H54 (cell line): ENCODE results near the gene NPC1.
"Not testable (repeated sequence)": the region's sequence is repeated elsewhere in the genome, so short reads cannot be mapped to it uniquely, and the experiment has no call there.

ENCODE experiments used
- DNase-seq: peaks from one replicate; pipeline ENCODE4 v3.0.0; 2011; ENCODE audit warnings: low spot score, mixed read lengths; ENCODE audit not compliant: insufficient read length
- FAIRE-seq: peaks from 3 replicates; lab custom pipeline; 2011; peaks lifted over from hg19 to GRCh38; lab: Jason Lieb, UNC
- POLR2A ChIP-seq: IDR thresholded peaks from 2 replicates; pipeline ENCODE4 v1.6.1; 2011; ENCODE audit warnings: low read depth, mild to moderate bottlenecking, low read length

NPC1 gene

DNA sequence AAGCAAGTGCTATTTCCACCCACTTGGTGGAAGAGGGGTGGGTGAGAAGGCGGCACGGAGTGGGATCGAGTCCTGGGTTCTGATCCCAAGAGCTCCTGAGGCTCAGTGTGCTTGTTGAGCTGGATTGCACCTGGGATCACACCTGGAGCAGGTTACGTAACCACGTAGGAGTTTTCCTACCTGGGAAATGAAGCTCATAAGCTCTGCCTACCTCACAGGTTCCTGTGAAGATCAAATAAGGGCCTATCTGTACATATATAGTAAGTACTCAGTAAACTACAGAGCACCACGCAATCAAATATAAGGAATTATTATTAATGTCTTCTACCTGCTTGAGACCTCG is 11.0 kb downstream of the NPC1 start:
- TF ChIP-seq POLR2A = no peak
- DNase-seq (no peak), FAIRE-seq (no peak)

DNA sequence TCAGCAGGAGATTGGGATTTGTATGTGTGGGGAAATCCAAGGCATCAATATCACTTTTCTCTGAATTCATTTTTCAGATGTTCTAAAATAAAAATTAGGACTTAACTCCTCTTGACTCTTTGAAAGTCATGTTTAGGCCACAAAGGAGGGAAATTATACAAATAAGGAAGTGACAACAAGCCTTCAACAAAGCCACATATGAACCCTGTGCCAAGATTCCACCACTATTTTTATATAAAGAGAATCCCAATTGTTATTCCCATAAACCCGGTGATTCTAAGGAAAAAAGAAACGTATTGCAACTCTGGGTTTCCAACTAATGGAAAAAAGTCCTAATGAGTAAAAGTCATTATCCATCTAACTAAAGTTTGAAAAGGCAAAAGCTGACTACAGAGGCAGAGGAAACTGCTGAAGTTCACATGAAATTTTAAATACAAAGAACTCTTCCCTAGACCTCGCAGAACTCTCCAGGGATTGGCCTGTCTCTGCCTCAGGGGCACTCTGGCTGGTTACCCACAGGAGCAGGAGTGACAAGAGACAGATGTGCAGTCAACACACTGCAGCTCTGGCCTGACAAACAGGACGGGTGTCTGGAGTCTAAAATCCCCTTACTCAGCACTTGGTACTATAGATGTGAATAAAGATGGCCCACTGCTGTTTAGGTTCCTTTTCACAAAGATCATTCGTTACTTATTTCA is 11.5 kb downstream of the NPC1 start:
- FAIRE-seq (no peak), DNase-seq (no peak)
- TF ChIP-seq POLR2A = no peak

DNA sequence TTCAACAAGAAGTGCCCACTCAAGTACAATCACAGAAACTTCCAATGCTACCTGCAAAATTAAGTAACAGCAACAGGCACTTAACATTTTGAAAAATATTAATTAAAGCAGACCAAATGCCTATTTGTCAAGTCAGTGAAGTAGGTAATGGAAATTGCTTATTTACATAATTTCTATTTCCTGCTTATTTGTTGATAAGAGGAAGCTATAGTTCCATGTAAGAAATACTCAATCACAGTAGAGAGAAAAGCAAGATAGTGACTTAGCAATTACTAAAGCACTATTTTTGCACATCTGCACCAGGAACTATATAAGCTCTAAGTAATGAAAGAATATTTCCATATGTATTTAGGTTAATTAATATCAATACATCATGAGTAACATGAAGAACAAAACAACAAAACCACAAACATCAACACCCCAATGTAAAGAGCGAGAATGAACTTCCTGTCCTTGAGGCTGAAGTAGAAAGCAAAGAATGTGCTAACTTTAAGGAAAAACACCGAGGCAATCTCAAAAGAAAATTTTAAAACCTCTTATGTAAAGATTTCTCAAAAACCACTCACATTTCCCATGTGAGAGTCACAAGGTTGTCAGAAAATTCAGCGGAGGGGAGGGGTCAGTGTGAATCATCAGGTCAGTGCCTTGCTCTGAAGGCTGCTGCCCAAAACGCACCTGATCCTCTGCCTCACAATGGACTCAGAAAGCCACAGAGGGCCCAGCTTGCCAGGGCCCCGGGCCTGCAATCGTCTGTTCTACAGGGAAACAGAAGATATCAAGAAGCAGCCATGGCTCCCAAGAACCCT is 12.5 kb downstream of the NPC1 start:
- peak; percentile 48 for DNase-seq
- FAIRE-seq = no peak
- TF ChIP-seq POLR2A = no peak

DNA sequence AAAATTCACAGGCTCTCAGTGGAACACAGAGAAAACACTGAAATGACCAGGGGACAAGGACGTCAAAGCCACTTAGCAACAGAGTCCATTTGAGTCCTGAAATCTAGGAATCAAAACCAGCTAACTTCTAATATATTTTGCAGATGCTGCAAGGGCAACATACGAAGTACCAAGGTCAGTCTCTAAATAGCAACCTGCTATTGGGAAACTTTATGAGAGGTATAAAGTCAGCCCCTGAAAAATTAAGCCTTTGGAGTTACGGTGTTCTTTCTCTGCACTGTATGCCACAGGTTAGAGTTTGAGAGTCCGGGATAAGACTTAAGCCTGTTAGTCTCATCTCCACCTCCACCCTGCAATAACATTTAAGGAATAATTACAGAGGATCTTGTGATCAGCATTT is 13.3 kb downstream of the NPC1 start:
- no peak for FAIRE-seq
- no peak for DNase-seq
- TF ChIP-seq POLR2A = no peak

DNA sequence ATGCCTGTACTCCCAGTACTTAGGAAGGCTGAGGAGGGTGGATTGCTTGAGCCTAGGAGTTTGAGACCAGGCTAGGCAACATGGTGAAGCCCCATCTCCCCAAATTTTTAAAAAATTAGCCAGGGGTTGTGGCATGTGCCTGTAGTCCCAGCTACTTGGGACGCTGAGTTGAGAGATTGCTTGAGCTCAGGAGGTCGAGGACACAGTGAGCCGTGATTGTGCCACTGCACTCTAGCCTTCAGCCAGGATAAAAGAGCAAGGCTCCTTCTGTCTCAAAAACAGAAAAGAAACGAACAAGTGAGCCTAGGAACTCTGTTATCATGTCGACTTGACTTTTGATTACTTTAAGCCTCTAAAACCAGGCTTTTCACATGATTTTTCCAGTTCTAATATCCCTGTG is 13.7 kb downstream of the NPC1 start:
- no peak for TF ChIP-seq POLR2A
- FAIRE-seq = no peak
- DNase-seq = no peak

DNA sequence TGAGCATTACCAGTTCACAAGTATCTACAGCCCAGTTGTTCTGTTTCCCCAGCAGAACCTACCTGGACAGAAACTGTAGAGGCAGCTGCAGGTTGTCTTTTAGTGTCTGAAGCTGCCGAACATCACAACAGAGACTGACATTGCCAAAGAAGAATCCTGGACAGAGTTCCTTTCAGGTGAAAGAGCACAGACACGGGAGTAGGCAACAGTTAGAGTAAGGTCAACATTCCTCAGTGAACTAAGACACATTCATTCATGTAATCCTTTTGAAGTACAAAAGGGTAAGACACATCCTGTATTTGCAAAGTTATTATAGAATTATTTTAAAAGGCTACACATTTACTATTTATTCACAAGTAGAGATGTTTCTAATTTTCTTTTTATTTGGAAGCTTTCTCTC is 14.3 kb downstream of the NPC1 start:
- DNase-seq (no peak), FAIRE-seq (no peak)
- no peak for TF ChIP-seq POLR2A

DNA sequence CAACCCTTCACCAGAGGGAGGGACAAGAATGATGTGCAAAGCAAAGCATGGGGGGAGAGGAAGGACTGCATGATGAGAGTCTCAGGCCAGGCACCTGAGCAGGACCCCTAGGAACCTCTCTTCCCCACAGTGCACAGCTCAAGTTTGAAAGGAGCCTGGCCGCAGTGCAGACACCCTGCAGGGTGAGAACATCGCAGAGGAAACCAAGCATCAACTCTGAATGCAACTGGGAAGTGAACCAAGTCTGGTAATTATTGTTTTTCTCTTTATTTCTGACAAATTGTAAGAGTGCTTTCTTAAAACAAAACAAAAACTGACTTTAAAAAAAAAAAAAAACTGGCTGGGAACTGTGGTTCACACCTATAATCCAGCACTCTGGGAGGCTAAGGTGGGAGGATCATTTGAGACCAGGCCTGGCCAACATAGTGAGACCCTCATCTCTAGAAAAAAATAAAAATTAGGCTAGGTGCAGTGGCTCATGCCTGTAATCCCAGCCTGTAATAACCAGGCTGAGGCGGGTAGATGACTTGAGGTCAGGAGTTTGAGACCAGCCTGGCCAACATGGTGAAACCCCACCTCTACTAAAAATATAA is 15.3 kb downstream of the NPC1 start:
- no peak for TF ChIP-seq POLR2A
- FAIRE-seq (no peak), DNase-seq (no peak)

DNA sequence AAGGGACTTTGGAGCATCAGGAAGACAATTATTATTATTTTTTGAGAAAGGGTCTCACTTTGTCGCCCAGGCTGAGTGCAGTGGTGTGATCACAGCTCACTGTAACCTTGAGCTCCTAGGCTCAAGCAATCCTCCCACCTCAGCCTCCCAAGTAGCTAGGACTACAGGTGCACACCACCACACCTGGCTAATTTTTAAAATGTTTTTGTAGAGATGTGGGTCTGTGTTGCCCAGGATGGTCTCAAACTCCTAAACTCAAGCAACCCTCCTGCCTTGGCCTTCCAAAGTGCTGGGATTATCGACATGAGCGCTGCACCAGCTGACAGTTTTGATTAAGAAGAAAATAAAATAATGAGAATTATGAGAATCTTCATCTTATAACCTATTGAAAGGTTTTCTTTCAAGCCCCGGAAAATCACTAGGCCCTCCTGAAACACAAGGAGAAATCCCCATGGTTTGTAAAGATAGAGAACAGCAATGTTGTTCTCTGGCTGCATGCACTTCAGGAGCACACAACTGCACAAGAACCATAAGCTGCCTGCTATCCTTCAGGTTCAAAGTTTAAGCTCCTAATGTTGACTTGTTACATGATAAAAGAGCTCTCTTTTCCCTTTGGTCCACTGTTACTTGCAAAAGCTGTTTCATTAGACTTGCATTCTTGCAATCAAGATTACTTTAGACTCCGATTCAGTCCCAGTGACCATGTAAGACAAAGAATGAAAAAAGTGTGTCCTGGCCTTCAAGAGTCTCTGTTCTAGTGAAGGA is 16.8 kb downstream of the NPC1 start:
- no peak for FAIRE-seq
- no peak for TF ChIP-seq POLR2A
- DNase-seq = no peak

DNA sequence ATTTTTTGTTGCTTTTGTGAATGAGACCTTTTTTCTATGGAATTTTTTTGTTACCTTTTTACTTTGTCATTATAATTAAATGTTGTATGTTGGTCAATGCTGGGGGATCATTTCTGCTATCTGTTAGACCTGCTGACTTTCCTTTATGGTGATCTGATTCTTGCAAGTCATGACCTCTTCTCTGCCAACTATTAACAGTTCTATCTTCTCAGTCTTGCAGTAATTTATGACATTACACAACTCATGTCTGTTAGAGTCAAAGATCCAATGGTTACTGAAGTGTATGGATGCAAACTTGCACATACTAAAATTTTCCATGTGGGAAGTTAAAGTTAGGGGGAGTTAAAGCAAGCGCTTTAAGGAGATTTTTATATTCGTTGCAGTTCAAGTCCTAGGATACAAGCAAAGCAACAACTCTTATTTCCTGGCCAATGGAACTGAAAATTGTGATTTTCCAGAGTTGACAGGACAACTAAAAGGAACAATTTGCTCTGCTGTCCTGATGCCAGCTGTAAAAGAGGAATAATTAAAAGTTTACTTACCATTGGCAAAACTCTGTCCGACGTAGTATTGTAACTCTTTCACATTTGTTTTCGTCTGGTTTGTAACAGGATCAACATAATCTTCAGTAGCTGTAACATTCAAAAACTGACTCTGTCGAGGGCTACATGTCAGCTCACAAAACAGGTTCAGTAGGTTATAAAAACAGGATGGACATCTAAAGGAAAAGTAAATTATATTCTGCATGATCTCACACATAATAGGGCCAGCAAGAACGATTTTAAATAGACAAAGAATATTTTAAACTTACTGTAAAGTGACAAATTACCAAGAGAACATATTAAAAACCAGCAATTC is 17.8 kb downstream of the NPC1 start:
- FAIRE-seq (no peak), DNase-seq (no peak)
- no peak for TF ChIP-seq POLR2A

DNA sequence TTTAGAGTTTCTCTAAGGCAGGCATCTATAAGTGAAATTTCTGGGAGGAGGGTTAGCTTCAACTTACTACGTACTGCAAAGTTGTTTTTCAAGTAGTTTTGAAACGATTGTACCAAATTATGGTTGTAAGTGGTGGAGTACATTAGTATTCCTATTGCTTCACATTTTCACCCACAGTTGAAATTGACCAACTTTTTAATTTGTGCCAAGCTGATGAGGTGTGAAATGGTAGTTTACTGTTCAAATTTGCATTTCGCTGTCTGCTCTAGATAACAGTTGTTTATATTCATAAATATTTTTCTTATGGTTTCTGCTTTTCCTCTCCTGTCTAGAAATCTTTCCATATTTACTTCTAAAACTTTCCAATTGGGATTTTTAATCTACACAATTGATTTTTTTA is 18.6 kb downstream of the NPC1 start:
- DNase-seq (no peak), FAIRE-seq (no peak)

DNA sequence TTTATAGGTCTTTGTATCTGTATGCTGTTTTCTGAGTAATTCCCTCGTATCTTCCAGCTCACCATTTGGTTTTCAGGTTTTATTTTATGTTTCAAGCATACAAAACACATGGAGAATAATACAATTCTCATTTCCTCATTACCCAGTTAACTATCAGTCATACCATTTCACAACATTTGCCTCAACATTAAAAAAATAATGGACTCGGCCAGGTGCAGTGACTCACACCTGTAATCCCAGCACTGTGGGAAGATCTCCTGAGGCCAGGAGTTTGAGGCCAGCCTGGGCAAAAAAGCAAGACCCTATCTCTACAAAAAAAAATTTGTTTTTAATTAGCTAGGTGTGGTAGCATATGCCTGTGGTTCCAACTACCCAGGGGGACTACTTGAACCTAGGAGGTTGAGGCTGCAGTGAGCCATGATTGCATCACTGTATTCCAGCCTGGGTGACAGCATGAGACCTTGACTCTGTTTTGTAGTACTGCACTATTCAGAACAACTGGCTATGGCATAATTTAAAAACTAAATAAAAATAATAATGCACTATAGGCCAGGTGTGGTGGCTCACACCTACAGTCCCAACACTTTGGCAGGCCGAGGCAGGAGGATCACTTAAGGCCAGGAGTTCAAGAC is 20.3 kb downstream of the NPC1 start:
- FAIRE-seq (no peak), DNase-seq (no peak)
- TF ChIP-seq POLR2A = no peak

More for the DNA sequence above, 18.6 kb downstream of the NPC1 start:
- TF ChIP-seq POLR2A = no peak

DNA sequence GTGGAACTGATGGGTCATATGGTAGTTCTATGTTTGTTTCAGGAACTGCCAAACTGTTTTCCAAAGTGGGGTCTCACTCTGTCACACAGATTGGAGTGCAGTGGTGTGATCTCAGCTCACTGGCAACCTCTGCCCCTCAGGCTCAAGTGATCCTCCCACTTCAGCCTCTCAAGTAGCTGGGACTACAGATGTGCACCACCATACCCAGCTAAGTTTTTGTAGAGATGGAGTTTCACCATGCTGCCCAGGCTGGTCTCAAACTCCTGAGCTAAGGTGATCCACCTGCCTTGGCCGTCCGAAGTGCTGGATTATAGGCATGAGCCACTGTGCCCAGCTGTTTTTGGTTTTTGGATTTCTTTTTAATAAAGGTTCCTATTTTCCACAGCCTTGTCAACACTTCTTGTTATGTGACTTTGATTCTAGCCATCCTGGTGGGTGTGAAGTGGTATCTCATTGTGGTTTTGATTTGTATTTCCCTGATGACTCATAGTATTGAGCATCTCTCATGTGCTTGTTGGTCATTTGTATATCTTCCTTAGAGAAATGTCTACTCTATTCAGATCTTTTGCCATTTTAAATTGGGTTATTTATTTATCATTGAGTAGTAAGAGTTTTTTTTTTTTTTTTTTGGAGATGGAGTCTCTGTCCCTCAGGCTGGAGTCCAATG is 22.8 kb downstream of the NPC1 start:
- TF ChIP-seq POLR2A = no peak
- no peak for FAIRE-seq
- no peak for DNase-seq

DNA sequence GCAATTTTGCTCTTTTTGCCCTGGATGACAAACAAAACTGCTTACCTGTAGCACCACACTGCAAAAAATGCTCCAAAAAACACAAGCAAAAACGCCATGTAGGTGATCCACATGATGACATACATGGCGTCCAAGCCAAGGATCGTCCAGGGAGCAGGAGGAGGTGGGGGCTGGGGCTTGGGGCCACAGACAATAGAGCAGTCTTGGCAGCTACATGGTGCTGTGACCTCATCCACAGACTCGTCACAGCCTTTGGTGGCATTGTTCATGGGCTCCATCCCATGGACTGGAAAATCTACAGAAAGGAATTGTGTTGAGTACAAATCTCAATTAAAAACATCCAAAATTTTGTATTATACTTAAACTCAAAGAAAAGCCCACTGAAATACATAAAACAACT is 26.1 kb downstream of the NPC1 start:
- FAIRE-seq (no peak), DNase-seq (no peak)
- TF ChIP-seq POLR2A = no peak

DNA sequence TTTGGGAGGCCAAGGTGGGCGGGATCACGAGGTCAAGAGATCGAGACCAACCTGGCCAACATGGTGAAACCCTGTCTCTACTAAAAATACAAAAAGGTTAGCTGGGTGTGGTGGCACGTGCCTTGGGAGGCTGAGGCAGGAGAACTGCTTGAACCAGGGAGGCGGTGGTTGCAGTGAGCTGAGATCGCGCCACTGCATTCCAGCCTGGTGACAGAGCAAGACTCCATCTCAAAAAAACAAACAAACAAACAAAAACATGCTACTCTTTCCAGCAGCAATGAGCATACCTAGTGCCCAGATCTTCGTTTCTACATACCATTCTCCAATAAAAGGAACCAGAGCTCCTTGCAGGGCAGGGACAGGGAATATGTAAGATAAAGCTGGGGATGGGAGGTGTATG is 28.8 kb downstream of the NPC1 start:
- not testable (repeated sequence) for DNase-seq, FAIRE-seq
